Measurements from ENCODE around the gene TSPYL6.
A peak's percentile ranks its signal among the peaks of the same experiment; 100 is the strongest.

Gene TSPYL6

GRCh38 chr2:54287532-54287931, 31.5 kb upstream of the TSPYL6 start:
- no peak for DNase-seq (ENCODE audit: extremely low read depth, low read depth)
- TF ChIP-seq CTCF (IDR thresholded peaks at IDR 0.05; ENCODE audit: low read depth, low read length), result no peak

- TF ChIP-seq CTCF (IDR thresholded peaks at IDR 0.05; ENCODE audit: low read depth, low read length), result no peak
- no peak for DNase-seq (ENCODE audit: extremely low read depth, low read depth)
Observed at GRCh38 chr2:54285451-54285850, 29.4 kb upstream of the TSPYL6 start.

- no peak for TF ChIP-seq CTCF (IDR thresholded peaks at IDR 0.05; ENCODE audit: low read depth, low read length)
- no peak for DNase-seq (ENCODE audit: extremely low read depth, low read depth)
Observed at GRCh38 chr2:54284826-54285225, 28.8 kb upstream of the TSPYL6 start.

- no peak for DNase-seq (ENCODE audit: extremely low read depth, low read depth)
- TF ChIP-seq CTCF (IDR thresholded peaks at IDR 0.05; ENCODE audit: low read depth, low read length), result peak; percentile 2; the same call in 1 of the 2 replicates
Observed at GRCh38 chr2:54279385-54279784, 23.4 kb upstream of the TSPYL6 start.

- no peak for DNase-seq (ENCODE audit: extremely low read depth, low read depth)
- TF ChIP-seq CTCF (IDR thresholded peaks at IDR 0.05; ENCODE audit: low read depth, low read length), result no peak
Observed at GRCh38 chr2:54275541-54275940, 19.5 kb upstream of the TSPYL6 start.

- no peak for TF ChIP-seq CTCF (IDR thresholded peaks at IDR 0.05; ENCODE audit: low read depth, low read length)
- DNase-seq (ENCODE audit: extremely low read depth, low read depth), result peak; percentile 37
Observed at GRCh38 chr2:54274781-54275242, 18.8 kb upstream of the TSPYL6 start.

- TF ChIP-seq CTCF (IDR thresholded peaks at IDR 0.05; ENCODE audit: low read depth, low read length), result no peak
- DNase-seq (ENCODE audit: extremely low read depth, low read depth), result no peak
Observed at GRCh38 chr2:54271843-54272627, 16.0 kb upstream of the TSPYL6 start.
